HepG2 (cell line): Measurements from ENCODE around the gene ZNF524. TPM values are rescaled to one million over a fixed set of nuclear protein-coding genes. Genes with fewer than 3 reads are reported as not detected.

Experiments
- CHCHD3 ChIP-seq: sonication (generic); formaldehyde crosslinking; IDR thresholded peaks from 2 replicates; pipeline ENCODE4 v1.8.0; 2022; ENCODE audit warnings: mild to moderate bottlenecking, missing genetic modification reagents, moderate library complexity
- GFI1 ChIP-seq: sonication (generic); formaldehyde crosslinking; IDR thresholded peaks from 2 replicates; pipeline ENCODE4 v1.5.0; 2020; ENCODE audit warnings: missing genetic modification reagents, mild to moderate bottlenecking, borderline replicate concordance
- HDAC2 ChIP-seq: sonication (generic); formaldehyde crosslinking; IDR thresholded peaks from 2 replicates; pipeline ENCODE4 v1.4.0; 2020; ENCODE audit warnings: missing genetic modification reagents
- HDAC6 ChIP-seq: fragments of 200-600 bp; sonication (generic); IDR thresholded peaks from 2 replicates; pipeline ENCODE4 v1.7.0; 2017; ENCODE audit warnings: mild to moderate bottlenecking, antibody characterized with exemption, low read length, low read depth
- PRMT3 ChIP-seq: sonication (generic); formaldehyde crosslinking; IDR thresholded peaks from 2 replicates; pipeline ENCODE4 v1.8.1; 2022; ENCODE audit warnings: low read depth, mild to moderate bottlenecking, moderate library complexity, missing genetic modification reagents, borderline replicate concordance
- RORA ChIP-seq: sonication (generic); formaldehyde crosslinking; IDR thresholded peaks from 2 replicates; pipeline ENCODE4 v1.5.0; 2020; ENCODE audit warnings: mild to moderate bottlenecking, missing genetic modification reagents, moderate library complexity
- YEATS4 ChIP-seq: sonication (generic); formaldehyde crosslinking; IDR thresholded peaks from 2 replicates; pipeline ENCODE4 v1.4.0; 2020; ENCODE audit warnings: missing genetic modification reagents, borderline replicate concordance
- ZBTB4 ChIP-seq: sonication (generic); formaldehyde crosslinking; IDR thresholded peaks from 2 replicates; pipeline ENCODE4 v1.4.0; 2020; ENCODE audit warnings: missing genetic modification reagents, mild to moderate bottlenecking, borderline replicate concordance
- ZNF274 ChIP-seq: sonication (generic); formaldehyde crosslinking; IDR thresholded peaks from 2 replicates; pipeline ENCODE4 v1.5.1; 2020; ENCODE audit warnings: mild to moderate bottlenecking, missing genetic modification reagents
- ZNF709 ChIP-seq: sonication (generic); formaldehyde crosslinking; IDR thresholded peaks from 2 replicates; pipeline ENCODE4 v1.5.0; 2020; ENCODE audit warnings: mild to moderate bottlenecking, missing genetic modification reagents
- ZNF782 ChIP-seq: sonication (generic); formaldehyde crosslinking; IDR thresholded peaks from 2 replicates; pipeline ENCODE4 v1.4.0; 2020; ENCODE audit warnings: missing genetic modification reagents, mild to moderate bottlenecking, borderline replicate concordance
- polyA plus RNA-seq, 8 experiments: library from polyadenylated mRNA; depleted of rRNA in 3 of 8; stranded (reverse) in 7 of 8; unstranded in 1 of 8; fragments of >200 nt; fragmentation: Illumina TruSeq in 4 of 8; extraction: Trizol in 4 of 8; gene quantifications; 2 replicates each; pipeline versions ENCODE4 v1.2.1 to v1.2.3, GENCODE V29; 2011 to 2016; ENCODE audit warnings: low read depth in 4 of 8, missing spikeins in 1 of 8, mixed read lengths in 1 of 8; ENCODE audit not compliant: insufficient read depth in 1 of 8
- total RNA-seq, 5 experiments: library from RNA; depleted of rRNA; stranded (reverse); fragments of >200 nt; fragmentation: Illumina TruSeq; extraction: Trizol; gene quantifications; 2 replicates each; pipeline ENCODE4 v1.2.3, GENCODE V29; 2016; ENCODE audit warnings: low read depth in 1 of 5

ZNF524 gene
- total and polyA plus RNA-seq, 2 of the 13 experiments (the other 11 are each of a cell fraction or from before 2014, with no cell fraction given): 3.2 to 4.6 TPM

- TF ChIP-seq ZNF274 (CRISPR knock-in tag) (no peak), PRMT3 (CRISPR knock-in tag) (no peak), ZBTB4 (CRISPR knock-in tag) (0 out of 2 replicates have a peak, but pooled peaks have one; percentile 44), YEATS4 (peak; percentile 83; the same call in 1 of the 2 replicates), HDAC6 (no peak), ZNF709 (no peak), CHCHD3 (CRISPR knock-in tag) (no peak), HDAC2 (CRISPR knock-in tag) (peak; percentile 37; the same call in 1 of the 2 replicates), RORA (CRISPR knock-in tag) (no peak), GFI1 (CRISPR knock-in tag) (peak; percentile 49; the same call in 1 of the 2 replicates), ZNF782 (CRISPR knock-in tag) (peak; percentile 31; the same call in 1 of the 2 replicates)
Measured at GRCh38 chr19:55643003-55643886, 43.2 kb downstream of the ZNF524 start, which contains the start of gene ZNF581 (continued).
